Measurements from ENCODE around the gene OAS1.
"Not testable (repeated sequence)": the region's sequence is repeated elsewhere in the genome, so short reads cannot be mapped to it uniquely, and the experiment has no call there.

OAS1 gene

GRCh38 chr12:112919121-112919520 is 12.4 kb downstream of the OAS1 start:
- H3K4me3 ChIP-seq (ENCODE audit: control insufficient read depth, low read depth, low read length) = no peak overlapping the region
- TF ChIP-seq CTCF (conservative IDR thresholded peaks at IDR 0.05; ENCODE audit: control insufficient read depth, insufficient read depth, low read depth, low read length) = no peak
- no peak for DNase-seq (ENCODE audit: low read depth)

- H3K4me3 ChIP-seq (ENCODE audit: control insufficient read depth, low read depth, low read length) = no peak overlapping the region
- no peak for DNase-seq (ENCODE audit: low read depth)
- no peak for TF ChIP-seq CTCF (conservative IDR thresholded peaks at IDR 0.05; ENCODE audit: control insufficient read depth, insufficient read depth, low read depth, low read length)
These were observed 18.2 kb downstream of the OAS1 start for GRCh38 chr12:112924986-112925385.

GRCh38 chr12:112926416-112927033 is 19.8 kb downstream of the OAS1 start:
- not testable (repeated sequence) for H3K4me3 ChIP-seq (ENCODE audit: control insufficient read depth, low read depth, low read length); DNase-seq (ENCODE audit: low read depth)

GRCh38 chr12:112927475-112927874 is 20.7 kb downstream of the OAS1 start:
- no peak overlapping the region for H3K4me3 ChIP-seq (ENCODE audit: control insufficient read depth, low read depth, low read length)
- no peak for DNase-seq (ENCODE audit: low read depth)
- no peak for TF ChIP-seq CTCF (conservative IDR thresholded peaks at IDR 0.05; ENCODE audit: control insufficient read depth, insufficient read depth, low read depth, low read length)

- TF ChIP-seq CTCF (conservative IDR thresholded peaks at IDR 0.05; ENCODE audit: control insufficient read depth, insufficient read depth, low read depth, low read length) = no peak
- DNase-seq (ENCODE audit: low read depth) = no peak
- no peak overlapping the region for H3K4me3 ChIP-seq (ENCODE audit: control insufficient read depth, low read depth, low read length)
These were observed 21.2 kb downstream of the OAS1 start for GRCh38 chr12:112927925-112928324.

GRCh38 chr12:112928978-112929377 is 22.2 kb downstream of the OAS1 start:
- no peak for TF ChIP-seq CTCF (conservative IDR thresholded peaks at IDR 0.05; ENCODE audit: control insufficient read depth, insufficient read depth, low read depth, low read length)
- no peak overlapping the region for H3K4me3 ChIP-seq (ENCODE audit: control insufficient read depth, low read depth, low read length)
- DNase-seq (ENCODE audit: low read depth) = no peak

GRCh38 chr12:112929715-112930114 is 23.0 kb downstream of the OAS1 start:
- H3K4me3 ChIP-seq (ENCODE audit: control insufficient read depth, low read depth, low read length) = no peak overlapping the region
- TF ChIP-seq CTCF (conservative IDR thresholded peaks at IDR 0.05; ENCODE audit: control insufficient read depth, insufficient read depth, low read depth, low read length) = no peak
- no peak for DNase-seq (ENCODE audit: low read depth)

Data from fibroblast of mammary gland (primary cell).